NCI-H1417 treated with DMSO at 0.1 percent for 48 hours (cell line): ENCODE measurements around the gene GFI1.

Experiments
- DNase-seq: peaks from one replicate; lab custom pipeline; 2025; lab: John Stamatoyannopoulos, UW

The GFI1 gene

DNA sequence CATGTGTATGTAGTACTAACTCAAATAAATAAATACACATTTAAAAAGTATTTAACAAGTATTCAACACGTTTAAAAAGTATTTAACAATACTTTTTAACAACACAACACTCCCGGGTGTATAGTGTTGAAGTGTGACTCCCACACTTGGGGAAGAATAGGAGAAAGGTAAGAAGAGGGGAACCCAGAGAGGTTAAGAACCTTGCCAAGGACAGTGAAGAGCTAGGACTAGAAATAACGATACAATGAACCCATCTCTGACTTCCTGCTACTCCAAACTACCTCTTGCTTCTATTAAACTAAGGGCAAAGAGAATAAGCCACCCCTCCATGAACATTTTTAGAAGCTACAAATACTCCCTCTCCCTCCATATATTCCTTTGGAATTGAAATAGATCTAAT, 1.7 kb upstream of the GFI1 start:
- DNase-seq = no peak

DNA sequence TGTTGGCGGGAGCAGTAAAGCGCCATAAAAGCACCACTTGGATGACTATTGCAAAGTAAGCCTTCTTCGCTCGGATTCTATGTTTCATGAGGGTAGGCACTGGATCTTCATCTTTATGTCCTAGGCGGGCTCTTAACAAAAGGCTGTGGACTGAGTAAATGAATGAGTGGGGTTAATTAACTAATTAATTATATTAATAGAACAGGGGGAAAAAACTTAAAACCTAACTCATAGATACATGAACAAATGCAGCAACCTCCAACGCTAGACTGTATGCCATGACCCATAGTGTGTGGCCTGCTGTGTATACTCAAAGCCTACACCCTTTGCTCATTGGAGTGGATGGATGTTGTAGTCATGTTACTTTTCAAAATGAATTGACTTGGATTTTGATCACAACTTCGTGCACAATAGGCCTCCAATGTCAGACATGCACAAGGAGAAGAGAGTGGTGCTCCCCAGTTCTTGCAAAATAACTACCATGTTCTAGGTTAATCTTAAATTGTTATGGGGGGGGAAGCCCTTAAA, 417 bp upstream of the GFI1 start:
- no peak for DNase-seq

DNA sequence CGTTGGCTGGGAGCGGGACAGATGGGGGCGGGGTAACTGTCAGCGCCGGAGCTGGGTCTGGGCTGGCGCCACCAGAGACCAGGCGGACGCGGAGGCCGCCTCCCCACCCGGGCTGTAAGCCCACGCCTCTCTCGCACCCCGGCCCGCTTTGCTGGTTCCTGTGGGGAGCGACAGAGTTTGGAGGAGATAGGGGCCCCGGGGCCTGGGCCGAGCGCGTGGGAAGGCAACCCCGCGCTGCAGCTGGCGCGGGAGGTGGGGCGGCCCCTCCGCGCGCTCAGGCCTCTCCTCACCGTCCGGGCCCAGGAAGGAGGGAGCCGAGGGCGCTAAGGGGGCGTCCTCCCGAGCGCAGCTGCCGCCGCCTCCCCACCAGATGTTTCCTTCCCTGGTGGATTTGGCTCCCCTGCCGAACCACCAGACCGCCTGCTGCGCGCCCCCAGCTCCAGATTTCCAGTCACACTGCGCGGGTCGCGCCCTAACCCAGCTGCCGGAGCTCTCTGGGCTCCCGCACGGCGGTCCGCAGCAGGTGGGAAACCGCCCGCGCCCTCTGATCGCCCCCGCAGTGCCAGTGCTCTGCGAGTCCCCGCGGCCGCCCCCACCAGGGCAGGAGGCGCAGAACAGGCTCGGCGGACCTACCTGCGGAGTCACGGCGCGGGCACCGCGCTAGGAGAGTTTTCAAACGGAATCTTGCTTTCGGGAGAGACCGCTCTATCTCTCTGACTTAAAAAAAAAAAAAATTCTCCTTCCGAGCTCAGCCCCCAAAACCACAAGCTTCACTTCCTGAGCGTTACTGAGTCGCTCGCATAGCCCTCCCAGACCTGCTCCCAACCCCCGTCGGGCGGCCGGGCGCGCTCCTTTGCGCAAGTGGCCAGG, 1.1 kb downstream of the GFI1 start:
- DNase-seq = no peak

DNA sequence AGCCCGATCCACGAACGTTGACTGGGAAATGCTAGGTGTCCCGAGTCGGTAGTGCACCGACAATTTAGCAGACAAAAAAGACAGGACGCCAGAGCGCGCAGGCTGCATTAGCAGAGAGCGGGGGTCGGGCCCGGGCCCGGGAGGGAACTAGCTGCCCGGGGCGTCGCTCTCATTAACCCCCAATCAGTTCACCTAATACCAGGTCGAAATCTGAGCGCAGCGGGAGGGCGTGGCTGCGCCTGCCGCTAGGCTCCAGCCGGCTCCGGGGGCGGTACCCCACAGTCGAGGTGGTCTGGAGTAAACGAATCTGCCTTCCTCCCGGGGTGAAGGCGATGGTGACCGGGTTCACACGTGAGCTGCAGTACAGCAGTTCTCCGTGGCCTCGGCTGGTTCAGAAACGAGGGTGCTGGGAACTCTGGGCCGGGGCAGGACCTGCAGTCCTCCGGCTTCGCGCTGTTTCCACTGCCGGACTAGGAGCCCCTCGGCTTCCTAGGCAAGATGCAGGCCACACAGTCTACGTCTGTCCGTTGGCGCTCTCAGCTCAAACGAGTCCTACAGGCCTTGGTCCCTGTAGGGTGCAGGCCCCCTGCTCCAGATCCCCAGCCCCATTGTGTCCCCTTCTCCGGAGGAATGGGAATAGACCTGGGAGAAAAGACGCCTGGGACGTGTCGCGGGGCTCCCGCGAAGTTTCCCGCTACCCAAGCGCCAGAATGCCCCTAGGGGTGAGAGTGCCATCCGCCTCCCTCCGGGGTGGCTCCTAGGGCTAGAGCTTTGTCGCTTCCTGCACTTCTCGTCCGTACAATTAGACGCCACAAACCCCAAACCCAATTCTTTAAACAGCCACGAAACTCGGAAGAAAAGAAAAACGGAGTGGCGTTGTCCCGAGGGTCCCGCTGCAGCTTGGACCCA, 2.0 kb downstream of the GFI1 start:
- no peak for DNase-seq

DNA sequence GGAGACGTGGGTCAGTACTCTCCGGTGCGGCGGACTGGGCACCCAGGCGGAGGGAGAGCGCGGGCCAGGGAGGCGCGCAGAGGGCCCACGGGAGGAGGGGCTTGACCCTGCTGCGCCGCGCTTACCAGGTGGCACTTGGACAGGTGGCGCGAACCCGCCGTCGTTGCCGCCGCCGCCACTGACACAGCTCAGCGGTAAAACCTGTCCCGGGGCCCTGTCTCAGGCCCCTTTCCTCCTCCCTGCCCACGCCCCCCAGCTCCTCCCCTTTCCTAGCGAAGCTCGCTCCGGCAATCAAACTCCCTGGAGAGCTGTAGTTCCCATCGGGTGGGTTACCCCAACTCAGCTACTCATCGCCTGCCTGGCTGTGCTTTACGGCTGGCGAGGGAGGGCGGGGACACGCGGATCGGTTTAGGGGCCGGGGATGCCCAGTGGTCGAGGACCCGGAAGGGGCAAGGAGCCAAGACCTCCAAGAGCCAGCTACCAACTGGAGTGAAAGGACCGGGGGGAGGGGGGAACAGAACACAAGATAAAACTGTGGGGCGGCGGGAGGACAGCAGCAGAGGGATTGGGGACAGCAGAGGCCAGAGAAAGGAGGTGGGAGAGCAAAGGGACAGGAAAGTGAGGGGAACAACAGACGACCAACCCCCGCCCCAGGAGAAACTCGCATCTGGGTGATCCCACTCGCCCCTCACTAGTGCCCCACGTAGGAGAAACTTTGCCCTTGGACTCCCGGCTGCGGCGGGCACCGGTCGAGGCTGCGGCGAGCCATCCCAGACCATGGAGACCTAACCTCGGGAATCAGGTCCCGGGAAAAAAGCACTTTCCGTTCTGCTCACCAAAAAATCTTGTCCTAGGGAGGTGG, 2.9 kb downstream of the GFI1 start:
- no peak for DNase-seq

DNA sequence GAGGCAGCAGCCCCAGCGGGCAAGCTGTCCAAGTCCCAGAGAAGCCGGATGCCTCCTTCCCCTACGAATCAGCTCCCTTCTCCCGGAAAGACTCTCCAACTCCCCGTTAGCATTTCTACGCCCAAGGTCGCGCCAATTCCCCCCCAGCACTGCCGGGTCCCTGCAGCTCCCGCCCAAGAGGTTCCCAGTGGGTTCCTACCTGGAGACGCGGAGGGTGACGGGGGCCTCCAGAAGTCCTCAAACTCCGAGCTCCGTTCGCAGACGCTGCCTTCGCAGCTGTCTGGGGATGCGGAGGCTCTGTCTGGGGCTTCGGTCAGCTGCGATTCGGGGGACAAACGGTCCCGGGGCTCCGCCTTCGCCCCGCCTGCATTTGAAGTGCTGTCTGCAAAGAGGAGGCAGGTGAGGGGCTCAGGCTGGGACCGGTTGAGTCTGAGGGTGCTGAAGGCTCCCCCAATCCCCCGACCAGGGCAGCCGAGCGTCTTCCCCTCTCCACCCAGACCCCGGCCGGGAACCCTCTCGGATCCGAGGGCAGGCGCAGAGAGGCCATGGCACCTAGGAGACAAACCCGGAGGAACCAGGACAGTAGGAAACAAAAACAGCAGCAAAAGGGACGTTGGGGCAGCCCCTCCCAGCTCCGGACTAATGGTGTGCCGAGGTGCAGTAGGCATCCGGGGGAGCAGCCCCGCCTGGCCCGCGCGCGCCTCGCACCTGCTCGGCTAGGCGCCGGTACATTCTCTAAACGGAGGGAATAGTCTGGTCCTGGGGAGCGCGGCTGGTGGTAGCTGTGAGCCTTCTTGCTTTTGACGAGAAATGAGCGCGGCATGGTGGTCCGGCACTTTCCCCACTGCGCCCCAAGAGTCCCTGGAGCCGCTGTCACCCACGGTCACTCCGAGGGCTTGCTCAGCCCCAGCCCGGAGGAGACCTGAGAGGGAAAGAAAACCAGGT, 3.8 kb downstream of the GFI1 start:
- no peak for DNase-seq

DNA sequence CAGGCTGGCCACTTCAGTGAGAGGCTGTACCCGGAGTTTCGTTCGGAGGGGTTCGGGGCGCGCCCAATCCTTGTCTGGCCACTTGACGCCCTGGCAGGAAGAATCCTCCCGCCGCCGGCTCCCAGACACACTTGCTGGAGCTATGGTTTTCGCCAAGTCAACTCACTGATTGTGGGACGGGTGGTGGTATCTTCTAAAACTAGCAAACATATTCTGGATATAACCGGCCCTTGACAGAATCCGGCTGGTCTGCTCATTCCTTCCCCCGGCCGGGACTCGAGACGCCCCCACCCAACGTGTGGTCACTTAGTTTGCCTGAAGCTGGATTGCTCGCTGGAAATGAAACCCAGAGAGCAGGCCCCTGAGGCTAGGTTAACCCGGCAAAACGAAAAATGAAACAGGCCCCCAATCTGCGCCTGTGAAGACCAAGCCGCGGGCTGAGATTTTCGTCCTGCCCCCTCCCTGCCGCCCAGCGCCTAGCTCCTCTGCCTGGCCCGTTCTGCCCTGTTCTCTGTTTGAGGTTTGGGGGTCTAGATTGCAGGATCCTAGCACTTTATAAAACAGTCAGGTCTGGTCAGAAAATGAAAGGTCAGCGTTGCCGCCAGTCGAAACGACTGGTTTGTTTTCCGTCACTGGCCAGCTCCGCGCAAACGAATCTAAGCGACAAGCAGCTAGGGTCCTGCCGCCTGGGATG, 4.6 kb downstream of the GFI1 start:
- no peak for DNase-seq

DNA sequence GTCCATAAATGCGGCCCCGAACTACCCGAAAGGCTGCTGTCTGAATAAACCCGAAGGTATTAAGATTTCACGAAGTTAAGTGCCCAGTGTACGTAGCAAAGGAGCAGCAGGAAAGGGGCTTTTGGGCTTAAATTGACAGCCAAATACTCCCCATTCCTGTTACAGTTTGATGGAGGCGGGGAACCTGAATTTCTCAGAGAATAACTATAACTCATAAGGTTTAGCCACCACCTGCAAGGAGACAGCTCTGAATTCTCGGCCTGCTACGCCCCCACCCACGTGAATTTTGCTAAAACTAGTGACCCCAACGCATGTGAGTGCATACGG, 5.2 kb downstream of the GFI1 start:
- no peak for DNase-seq

DNA sequence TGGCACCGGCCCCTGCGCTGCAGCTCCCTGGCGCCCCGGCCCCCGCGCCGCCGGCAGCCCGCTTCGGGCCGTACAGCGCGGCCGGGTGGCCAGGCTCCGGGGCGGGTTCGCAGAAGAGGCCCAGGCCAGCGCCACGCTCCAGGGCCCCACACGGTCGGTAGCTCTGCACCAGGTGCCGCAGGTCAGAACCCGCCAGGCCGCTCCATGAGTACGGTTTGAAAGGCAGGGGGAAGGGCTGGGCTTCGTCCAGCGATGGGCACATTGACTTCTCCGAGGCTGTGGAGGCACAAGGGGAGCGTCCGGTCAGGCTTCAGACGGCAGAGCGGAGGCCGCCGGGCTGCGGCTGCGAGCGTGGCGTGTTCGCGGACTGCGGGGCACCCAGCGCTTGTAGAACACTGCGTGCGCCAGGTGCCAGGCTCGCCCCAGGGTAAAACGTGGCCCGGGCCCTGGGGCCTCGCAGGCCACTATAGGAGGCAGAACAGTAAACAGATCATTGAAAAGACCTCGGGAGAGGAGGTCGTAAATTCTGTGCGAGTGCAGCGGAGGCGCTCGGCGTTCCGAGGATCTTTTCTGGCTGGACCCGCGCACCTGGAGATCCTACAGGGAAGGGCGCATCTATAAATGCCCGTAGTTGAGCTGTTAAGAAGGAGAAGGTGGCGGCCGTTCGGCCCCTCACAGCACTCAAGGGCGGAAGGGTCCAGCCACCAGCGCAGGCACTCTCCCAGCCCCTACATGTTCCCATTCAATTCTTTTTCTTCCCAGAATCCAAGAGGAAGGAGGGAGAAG, 5.7 kb downstream of the GFI1 start:
- no peak for DNase-seq

DNA sequence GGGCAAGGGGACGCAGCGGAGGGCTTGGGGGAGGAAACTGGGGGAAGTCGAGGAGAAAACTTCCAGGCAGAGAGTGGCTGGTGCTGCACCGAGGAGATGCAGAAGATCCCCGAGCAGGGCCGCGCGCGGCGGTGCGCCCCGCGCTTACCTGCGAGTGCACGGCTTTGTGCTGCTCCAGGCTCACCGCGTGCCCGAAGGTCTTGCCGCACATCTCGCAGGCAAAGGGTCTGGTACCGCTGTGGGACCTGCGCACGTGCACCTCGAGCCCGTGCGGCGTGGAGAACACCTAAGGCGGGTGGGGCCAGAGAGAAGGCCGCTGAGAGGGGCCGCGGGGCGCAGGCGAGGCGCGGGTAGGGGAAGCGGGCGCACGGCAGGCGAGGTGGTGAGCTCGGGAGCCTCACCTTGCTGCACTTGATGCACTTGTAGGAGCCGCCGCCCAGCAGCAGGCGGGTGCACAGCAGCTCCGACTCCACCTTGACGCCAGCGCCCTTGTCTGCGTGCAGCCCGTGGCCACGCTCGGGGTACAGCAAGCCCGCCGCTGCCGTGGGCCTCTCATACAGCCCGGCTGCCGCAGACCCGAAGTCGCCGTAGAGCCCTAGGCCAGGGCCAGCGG, 6.4 kb downstream of the GFI1 start:
- DNase-seq = no peak

DNA sequence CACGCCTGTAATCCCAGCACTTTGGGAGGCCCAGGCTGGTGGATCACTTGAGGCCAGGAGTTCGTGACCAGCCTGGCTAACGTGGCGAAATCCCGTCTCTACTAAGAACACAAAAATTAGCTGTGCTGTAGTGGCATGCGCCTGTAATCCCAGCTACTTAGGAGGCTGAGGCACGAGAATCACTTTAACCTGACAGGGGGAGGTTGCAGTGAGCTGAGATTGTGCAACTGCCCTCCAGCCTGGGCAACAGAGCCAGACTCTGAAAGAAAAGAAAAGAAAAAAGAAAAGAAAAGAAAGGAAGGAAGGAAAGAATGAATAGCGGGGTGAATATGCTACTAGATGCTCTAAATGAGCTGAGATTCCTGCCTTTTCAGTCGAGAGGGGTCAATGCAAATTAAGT, 7.1 kb downstream of the GFI1 start:
- DNase-seq = no peak

DNA sequence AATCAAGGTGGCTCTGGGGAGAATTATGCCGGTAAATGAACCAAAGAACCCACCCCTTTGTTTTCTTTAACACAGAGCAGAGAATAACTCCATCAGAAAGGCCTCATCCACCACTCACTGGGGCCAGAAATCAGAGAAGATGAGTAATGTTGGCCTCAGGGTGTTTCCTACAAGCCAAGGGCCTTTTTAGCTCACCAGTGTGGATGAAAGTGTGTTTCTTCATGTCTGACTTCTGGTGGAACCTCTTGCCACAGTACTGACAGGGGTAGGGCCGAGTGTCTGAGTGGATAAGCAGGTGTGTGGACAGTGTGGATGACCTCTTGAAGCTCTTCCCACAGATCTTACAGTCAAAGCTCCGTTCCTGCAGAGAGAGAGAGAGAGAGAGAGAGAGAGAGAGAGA, 8.3 kb downstream of the GFI1 start:
- no peak for DNase-seq

DNA sequence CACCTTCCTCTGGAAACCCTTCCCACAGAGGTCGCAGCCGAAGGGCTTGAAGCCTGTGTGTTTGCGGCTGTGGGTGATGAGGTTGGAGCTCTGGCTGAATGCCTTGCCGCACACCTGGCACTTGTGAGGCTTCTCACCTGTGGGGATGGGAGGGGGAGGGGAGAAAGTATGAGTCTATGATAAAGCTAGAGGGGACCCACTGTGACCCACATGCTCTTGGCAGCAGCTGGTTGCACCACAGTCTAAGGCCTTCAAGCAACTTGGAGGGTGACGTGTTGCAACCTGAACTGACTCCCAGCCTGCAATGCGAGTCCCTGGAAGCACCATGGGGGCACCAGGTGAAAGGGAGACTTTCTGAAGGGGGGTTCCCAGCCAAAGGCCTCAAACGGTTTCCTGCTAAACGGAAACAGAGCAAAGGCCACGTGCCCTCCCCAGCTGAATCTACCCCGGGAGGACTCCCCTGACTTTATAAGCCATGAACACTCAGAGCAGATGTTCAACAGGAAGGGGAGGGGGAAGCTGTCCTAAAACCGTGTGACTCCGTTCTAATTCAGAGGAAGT, 10.6 kb downstream of the GFI1 start:
- DNase-seq = no peak

DNA sequence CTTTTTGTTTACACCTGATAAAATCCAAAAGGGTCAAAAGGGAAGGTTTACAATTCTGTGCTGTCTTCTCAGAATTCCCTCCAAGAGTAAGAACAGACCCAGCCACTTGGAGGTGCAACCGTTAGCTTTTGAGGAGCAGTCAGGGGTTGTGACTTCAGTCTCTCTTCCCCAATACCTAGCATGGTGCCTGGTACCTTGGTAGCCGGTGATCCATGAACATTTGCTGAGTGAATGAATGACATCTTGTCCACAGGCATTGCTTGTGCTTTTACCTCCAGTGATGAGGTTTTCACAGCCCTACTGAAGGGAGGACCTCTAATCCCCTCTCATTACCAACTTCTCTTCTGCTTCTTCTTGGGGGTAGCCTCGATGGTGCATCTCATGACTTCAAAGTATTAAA, 11.7 kb downstream of the GFI1 start:
- no peak for DNase-seq

DNA sequence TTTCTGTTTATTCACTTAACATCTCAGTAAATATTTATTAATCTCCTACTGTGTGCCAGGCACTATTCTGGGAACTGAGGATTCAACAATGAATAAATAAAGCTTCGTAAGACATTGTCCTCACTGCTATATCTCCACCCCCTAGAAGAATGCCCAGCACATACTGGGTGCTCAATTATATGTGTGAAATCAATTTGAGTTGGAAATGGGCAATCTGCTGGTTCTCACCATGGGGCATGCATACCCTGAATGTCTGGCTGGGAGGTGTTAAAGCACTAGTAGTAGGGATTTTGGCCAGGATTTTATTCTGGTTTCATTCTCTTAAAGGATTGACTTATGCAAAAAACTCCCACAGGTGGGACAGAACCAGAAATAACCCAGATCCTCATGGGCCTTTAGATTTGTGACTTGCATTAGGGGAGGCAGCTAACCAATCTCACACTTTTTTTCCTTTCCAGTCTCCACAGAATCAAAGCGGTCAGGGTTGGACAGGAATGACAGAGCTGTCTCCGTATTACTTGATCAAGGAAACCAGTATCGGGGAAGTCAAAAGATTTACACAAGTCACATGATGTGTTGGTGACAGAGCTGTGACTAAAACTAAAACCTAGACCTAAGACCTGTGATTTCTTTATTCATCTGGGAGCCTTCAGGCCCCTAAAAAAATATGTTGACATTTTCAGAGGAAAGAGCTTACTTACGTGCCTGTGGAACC, 12.8 kb downstream of the GFI1 start:
- no peak for DNase-seq

DNA sequence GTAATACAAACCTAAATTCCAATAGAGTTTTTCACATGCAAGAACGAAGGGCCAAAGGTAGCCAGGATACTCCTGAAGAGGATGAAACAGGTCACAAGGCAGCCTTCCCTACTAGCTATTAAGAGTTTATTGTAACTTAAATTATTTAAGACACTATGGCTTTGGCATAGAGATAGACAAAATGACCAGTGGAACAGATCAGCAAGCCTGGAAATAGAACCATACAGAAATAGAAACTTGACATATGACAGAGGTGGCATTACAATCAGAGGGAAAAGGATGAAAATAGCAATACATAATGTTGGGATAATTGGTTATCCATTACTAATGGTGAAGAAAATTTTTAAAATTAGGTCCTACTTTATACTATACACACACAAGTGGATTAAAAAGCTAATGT, 16.5 kb downstream of the GFI1 start:
- no peak for DNase-seq

DNA sequence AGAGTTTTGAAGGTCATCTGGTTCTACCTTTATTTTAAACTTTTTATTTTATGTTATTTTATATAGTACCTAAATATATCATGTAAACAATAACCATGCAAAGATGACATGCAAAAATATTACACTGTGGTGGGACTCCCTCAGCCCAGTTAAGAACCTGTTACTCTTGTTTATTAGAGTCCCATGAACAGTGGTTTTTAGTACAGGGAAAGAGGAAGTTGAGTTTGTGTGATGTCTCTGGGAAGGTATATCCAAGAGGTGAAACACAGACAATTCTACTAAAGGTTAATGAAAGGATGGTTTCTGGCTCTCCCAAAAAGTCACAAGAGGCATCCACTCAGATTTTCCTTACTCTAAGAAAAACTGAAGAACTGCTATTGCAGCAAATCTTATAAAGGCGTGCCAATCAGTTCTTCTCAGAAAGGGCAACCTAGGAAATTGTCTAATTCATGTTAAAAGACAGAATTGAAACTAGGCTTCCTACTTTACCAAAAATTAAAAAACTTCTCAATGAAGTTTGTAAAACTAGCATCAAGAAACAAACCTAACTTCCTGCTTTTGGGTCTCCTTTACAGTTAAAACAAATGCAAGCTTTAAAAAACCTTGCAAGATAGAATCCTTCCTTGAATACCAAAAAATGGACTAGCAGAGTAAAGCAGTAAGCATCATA, 19.9 kb downstream of the GFI1 start:
- DNase-seq = no peak

DNA sequence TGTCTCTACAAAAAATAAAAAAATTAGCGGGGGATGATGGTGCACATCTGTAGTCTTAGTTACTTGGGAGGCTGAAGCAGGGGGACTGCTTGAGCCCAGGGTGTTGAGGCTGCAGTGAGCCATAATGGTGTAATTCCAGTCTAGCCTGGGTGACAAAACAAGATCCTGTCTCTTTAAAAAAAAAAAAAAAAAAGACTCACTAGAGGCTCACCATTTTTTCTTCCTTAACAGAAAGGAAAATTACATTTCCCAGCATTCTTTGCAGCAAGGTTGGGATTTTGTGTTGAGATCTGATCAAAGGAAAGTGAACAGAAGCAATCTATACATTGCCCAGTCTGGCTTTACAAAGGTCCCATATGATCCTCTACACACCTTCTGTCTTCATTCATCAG, 21.5 kb downstream of the GFI1 start:
- DNase-seq = no peak
